ENCODE measurements around the gene TMPRSS11B.

DNA sequence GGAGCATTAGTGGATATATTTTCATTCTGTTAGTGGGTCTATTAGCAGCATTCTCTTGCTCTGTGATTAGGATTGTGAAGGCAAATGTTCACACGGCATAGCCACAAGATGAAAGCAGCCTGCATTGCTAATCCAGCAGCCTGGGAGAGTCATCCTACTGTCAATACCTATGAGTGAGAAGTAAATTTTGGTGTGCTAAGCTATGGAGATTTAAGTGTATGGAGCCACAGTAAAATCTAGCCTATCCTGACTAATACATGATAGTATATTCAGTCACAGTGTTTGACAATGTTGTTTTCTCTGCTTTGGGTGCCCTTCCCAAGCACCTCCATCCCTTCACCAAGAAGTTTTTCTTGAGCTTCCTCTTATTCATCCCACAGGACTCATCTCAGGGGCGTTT is 68.6 kb downstream of the TMPRSS11B start:
- TF ChIP-seq POLR2A (IDR thresholded peaks at IDR 0.05; ENCODE audit: low read depth, low read length) (no peak), POLR2AphosphoS5 (IDR thresholded peaks at IDR 0.05; ENCODE audit: low read depth, low read length) (no peak), TAF1 (IDR thresholded peaks at IDR 0.05; ENCODE audit: borderline replicate concordance, low read depth, low read length) (no peak)

All from GM12892 (cell line).